ENCODE data around the gene ATP11B.

The ATP11B gene

DNA sequence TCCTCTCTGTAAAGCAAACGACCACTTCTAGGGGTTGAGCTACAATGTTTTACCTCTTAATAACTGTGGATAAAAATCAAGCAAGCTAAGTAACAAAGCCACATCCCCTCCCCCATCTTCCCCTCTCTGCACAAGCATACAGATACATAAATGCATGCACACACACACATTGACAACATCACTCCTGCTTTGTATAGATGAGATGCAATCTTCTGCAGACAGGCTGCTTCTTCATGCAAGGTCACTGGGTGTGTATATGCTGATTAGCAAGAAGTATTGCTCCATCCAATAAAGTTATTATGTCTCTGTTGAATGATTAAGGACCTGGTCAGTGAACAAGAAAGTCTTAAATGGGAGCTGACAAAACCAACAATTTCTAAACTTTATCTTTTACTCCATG is 8.8 kb upstream of the ATP11B start (continued):
- TF ChIP-seq, protein P1, sequence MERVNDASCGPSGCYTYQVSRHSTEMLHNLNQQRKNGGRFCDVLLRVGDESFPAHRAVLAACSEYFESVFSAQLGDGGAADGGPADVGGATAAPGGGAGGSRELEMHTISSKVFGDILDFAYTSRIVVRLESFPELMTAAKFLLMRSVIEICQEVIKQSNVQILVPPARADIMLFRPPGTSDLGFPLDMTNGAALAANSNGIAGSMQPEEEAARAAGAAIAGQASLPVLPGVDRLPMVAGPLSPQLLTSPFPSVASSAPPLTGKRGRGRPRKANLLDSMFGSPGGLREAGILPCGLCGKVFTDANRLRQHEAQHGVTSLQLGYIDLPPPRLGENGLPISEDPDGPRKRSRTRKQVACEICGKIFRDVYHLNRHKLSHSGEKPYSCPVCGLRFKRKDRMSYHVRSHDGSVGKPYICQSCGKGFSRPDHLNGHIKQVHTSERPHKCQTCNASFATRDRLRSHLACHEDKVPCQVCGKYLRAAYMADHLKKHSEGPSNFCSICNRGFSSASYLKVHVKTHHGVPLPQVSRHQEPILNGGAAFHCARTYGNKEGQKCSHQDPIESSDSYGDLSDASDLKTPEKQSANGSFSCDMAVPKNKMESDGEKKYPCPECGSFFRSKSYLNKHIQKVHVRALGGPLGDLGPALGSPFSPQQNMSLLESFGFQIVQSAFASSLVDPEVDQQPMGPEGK (CRISPR knock-in tag; IDR thresholded peaks at IDR 0.05; ENCODE audit: borderline replicate concordance): no peak
- TF ChIP-seq ZFP3 (CRISPR knock-in tag; IDR thresholded peaks at IDR 0.05): no peak
- no peak for TF ChIP-seq TCF4 (CRISPR knock-in tag; IDR thresholded peaks at IDR 0.05; ENCODE audit: borderline replicate concordance)
- TF ChIP-seq PPARA (CRISPR knock-in tag; IDR thresholded peaks at IDR 0.05; ENCODE audit: borderline replicate concordance): no peak
- TF ChIP-seq, protein P2, sequence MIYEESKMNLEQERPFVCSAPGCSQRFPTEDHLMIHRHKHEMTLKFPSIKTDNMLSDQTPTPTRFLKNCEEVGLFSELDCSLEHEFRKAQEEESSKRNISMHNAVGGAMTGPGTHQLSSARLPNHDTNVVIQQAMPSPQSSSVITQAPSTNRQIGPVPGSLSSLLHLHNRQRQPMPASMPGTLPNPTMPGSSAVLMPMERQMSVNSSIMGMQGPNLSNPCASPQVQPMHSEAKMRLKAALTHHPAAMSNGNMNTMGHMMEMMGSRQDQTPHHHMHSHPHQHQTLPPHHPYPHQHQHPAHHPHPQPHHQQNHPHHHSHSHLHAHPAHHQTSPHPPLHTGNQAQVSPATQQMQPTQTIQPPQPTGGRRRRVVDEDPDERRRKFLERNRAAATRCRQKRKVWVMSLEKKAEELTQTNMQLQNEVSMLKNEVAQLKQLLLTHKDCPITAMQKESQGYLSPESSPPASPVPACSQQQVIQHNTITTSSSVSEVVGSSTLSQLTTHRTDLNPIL (CRISPR knock-in tag; IDR thresholded peaks at IDR 0.05; ENCODE audit: low read depth): no peak

DNA sequence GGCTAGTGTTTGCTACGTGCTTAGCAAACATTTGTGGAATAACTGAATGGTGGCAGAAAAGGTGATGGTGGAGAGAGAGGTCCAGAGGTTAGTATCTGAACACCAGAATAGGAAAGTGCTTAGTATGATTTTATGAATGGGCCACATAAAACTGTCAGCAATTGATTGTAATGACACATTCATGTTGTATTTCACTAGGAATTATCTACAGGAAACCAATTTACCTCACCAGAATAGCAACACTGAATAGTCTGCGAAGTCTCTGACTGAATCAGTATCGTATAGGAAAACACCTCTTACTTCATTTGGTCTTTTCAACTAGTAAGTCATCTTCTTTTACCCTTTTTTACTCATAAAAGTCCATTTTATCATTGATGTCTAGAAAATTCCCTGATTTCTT is 8.2 kb upstream of the ATP11B start:
- ATAC-seq: no peak
- no peak for TF ChIP-seq PPARA (CRISPR knock-in tag; IDR thresholded peaks at IDR 0.05; ENCODE audit: borderline replicate concordance)
- no peak for TF ChIP-seq CSRNP3 (CRISPR knock-in tag; IDR thresholded peaks at IDR 0.05)
- TF ChIP-seq BACH2 (CRISPR knock-in tag; IDR thresholded peaks at IDR 0.05; ENCODE audit: borderline replicate concordance): no peak
- TF ChIP-seq, protein P1 (CRISPR knock-in tag; IDR thresholded peaks at IDR 0.05; ENCODE audit: borderline replicate concordance): no peak
- TF ChIP-seq POU6F1 (CRISPR knock-in tag; IDR thresholded peaks at IDR 0.05; ENCODE audit: borderline replicate concordance, low read depth): no peak
- no peak for TF ChIP-seq ZNF565 (CRISPR knock-in tag; conservative IDR thresholded peaks at IDR 0.05; ENCODE audit: low read depth)
- no peak for TF ChIP-seq SNAI2 (CRISPR knock-in tag; IDR thresholded peaks at IDR 0.05)
- TF ChIP-seq ISL1 (CRISPR knock-in tag; IDR thresholded peaks at IDR 0.05): no peak
- no peak for TF ChIP-seq GLIS3 (CRISPR knock-in tag; IDR thresholded peaks at IDR 0.05)
- TF ChIP-seq TOX (CRISPR knock-in tag; IDR thresholded peaks at IDR 0.05; ENCODE audit: borderline replicate concordance): no peak

GRCh38 chr3:182785756-182786155 is 7.5 kb upstream of the ATP11B start:
- no peak for ATAC-seq
- TF ChIP-seq BACH2 (CRISPR knock-in tag; IDR thresholded peaks at IDR 0.05; ENCODE audit: borderline replicate concordance) (no peak), ZFP3 (CRISPR knock-in tag; IDR thresholded peaks at IDR 0.05) (no peak), ZNF70 (CRISPR knock-in tag; IDR thresholded peaks at IDR 0.05) (no peak), RARB (CRISPR knock-in tag; IDR thresholded peaks at IDR 0.05) (no peak), ARNTL (CRISPR knock-in tag; IDR thresholded peaks at IDR 0.05; ENCODE audit: borderline replicate concordance, low read depth) (no peak), OSR1 (CRISPR knock-in tag; IDR thresholded peaks at IDR 0.05) (no peak), CSDC2 (CRISPR knock-in tag; IDR thresholded peaks at IDR 0.05) (no peak), SNAI2 (CRISPR knock-in tag; IDR thresholded peaks at IDR 0.05) (no peak), POU6F1 (CRISPR knock-in tag; IDR thresholded peaks at IDR 0.05; ENCODE audit: borderline replicate concordance, low read depth) (no peak), ZFP30 (CRISPR knock-in tag; IDR thresholded peaks at IDR 0.05) (no peak), TCF4 (CRISPR knock-in tag; IDR thresholded peaks at IDR 0.05; ENCODE audit: borderline replicate concordance) (no peak), ISL1 (CRISPR knock-in tag; IDR thresholded peaks at IDR 0.05) (no peak), GLIS3 (CRISPR knock-in tag; IDR thresholded peaks at IDR 0.05) (no peak), TOX (CRISPR knock-in tag; IDR thresholded peaks at IDR 0.05; ENCODE audit: borderline replicate concordance) (no peak)
- TF ChIP-seq, protein P2 (CRISPR knock-in tag; IDR thresholded peaks at IDR 0.05; ENCODE audit: low read depth): no peak
- TF ChIP-seq, protein P3, sequence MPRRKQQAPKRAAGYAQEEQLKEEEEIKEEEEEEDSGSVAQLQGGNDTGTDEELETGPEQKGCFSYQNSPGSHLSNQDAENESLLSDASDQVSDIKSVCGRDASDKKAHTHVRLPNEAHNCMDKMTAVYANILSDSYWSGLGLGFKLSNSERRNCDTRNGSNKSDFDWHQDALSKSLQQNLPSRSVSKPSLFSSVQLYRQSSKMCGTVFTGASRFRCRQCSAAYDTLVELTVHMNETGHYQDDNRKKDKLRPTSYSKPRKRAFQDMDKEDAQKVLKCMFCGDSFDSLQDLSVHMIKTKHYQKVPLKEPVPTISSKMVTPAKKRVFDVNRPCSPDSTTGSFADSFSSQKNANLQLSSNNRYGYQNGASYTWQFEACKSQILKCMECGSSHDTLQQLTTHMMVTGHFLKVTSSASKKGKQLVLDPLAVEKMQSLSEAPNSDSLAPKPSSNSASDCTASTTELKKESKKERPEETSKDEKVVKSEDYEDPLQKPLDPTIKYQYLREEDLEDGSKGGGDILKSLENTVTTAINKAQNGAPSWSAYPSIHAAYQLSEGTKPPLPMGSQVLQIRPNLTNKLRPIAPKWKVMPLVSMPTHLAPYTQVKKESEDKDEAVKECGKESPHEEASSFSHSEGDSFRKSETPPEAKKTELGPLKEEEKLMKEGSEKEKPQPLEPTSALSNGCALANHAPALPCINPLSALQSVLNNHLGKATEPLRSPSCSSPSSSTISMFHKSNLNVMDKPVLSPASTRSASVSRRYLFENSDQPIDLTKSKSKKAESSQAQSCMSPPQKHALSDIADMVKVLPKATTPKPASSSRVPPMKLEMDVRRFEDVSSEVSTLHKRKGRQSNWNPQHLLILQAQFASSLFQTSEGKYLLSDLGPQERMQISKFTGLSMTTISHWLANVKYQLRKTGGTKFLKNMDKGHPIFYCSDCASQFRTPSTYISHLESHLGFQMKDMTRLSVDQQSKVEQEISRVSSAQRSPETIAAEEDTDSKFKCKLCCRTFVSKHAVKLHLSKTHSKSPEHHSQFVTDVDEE (CRISPR knock-in tag; IDR thresholded peaks at IDR 0.05): no peak
- TF ChIP-seq, protein P1 (CRISPR knock-in tag; IDR thresholded peaks at IDR 0.05; ENCODE audit: borderline replicate concordance): no peak
